Neural progenitor cell (in vitro differentiated cells): ENCODE results near the gene GOLGA3.

Source experiments
- CTCF ChIP-seq: fragments of 200-600 bp; sonication (generic); IDR thresholded peaks from 2 replicates; pipeline ENCODE4 v1.5.1; 2017; ENCODE audit warnings: antibody characterized with exemption, mild to moderate bottlenecking
- EZH2 ChIP-seq: fragments of 200-600 bp; sonication (generic); IDR thresholded peaks from 2 replicates; pipeline ENCODE4 v1.6.1; 2017; ENCODE audit warnings: antibody characterized with exemption, mild to moderate bottlenecking, moderate library complexity

DNA sequence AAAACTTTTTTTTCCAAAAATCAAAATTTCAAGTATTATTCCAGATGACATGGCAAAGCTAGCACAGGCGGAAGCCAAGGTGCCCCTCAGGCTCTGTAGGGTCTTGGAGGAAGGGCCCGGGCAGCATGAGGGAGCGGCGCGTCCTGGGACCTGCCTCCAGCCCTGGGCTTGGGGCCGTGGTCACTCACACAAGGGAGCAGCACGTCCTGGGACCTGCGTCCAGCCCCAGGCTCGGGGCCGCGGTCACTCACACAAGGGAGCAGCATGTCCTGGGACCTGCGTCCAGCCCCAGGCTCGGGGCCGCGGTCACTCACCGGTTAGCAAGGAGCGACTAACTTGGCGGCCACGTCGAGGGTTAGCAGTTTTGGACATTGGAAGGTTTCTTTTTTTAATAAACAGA lies 11.9 kb upstream of the GOLGA3 start:
- TF ChIP-seq CTCF: no peak
- no peak for TF ChIP-seq EZH2
